Measurements from ENCODE around the gene ADGRV1. TPM values are rescaled to one million over a fixed set of nuclear protein-coding genes. Genes with fewer than 3 reads are reported as not detected.

The ADGRV1 gene
- total RNA-seq, 1 donor from 2014 or later = 18.2 TPM

GRCh38 chr5:91026466-91026865, 467.9 kb downstream of the ADGRV1 start:
- Mint-ChIP-seq H3K36me3 (ENCODE audit: unreplicated experiment) (no peaks in the 10 kb centered on the region), H3K4me1 (ENCODE audit: low read depth, unreplicated experiment) (peaks cover 5% of the 10 kb centered on the region), H3K4me3 (ENCODE audit: unreplicated experiment) (no peak overlapping the region), H3K9me3 (ENCODE audit: unreplicated experiment) (no peaks in the 10 kb centered on the region), H3K27ac (ENCODE audit: unreplicated experiment) (no peak overlapping the region), H3K27me3 (ENCODE audit: unreplicated experiment) (no peaks in the 10 kb centered on the region)
- DNase-seq = no peak
- TF ChIP-seq CTCF (IDR thresholded peaks at IDR 0.05; ENCODE audit: partially characterized antibody, unreplicated experiment) = no peak

- no peaks in the 10 kb centered on the region for H3K9me3 Mint-ChIP-seq (ENCODE audit: unreplicated experiment)
- H3K36me3 Mint-ChIP-seq (ENCODE audit: unreplicated experiment) = no peaks in the 10 kb centered on the region
- TF ChIP-seq CTCF (IDR thresholded peaks at IDR 0.05; ENCODE audit: partially characterized antibody, unreplicated experiment) = no peak
- no peak overlapping the region for H3K27ac Mint-ChIP-seq (ENCODE audit: unreplicated experiment)
- DNase-seq = no peak
- H3K4me1 Mint-ChIP-seq (ENCODE audit: low read depth, unreplicated experiment) = peaks cover 5% of the 10 kb centered on the region
- no peaks in the 10 kb centered on the region for H3K27me3 Mint-ChIP-seq (ENCODE audit: unreplicated experiment)
- H3K4me3 Mint-ChIP-seq (ENCODE audit: unreplicated experiment) = no peak overlapping the region
These were observed 469.0 kb downstream of the ADGRV1 start for GRCh38 chr5:91027405-91028139.

GRCh38 chr5:91028499-91028956, 469.9 kb downstream of the ADGRV1 start:
- no peak overlapping the region for H3K4me3 Mint-ChIP-seq (ENCODE audit: unreplicated experiment)
- H3K36me3 Mint-ChIP-seq (ENCODE audit: unreplicated experiment) = no peaks in the 10 kb centered on the region
- no peak for TF ChIP-seq CTCF (IDR thresholded peaks at IDR 0.05; ENCODE audit: partially characterized antibody, unreplicated experiment)
- H3K9me3 Mint-ChIP-seq (ENCODE audit: unreplicated experiment) = no peaks in the 10 kb centered on the region
- H3K27ac Mint-ChIP-seq (ENCODE audit: unreplicated experiment) = no peak overlapping the region
- DNase-seq = no peak
- H3K4me1 Mint-ChIP-seq (ENCODE audit: low read depth, unreplicated experiment) = peaks cover 5% of the 10 kb centered on the region
- H3K27me3 Mint-ChIP-seq (ENCODE audit: unreplicated experiment) = no peaks in the 10 kb centered on the region

GRCh38 chr5:91030521-91031401, 472.2 kb downstream of the ADGRV1 start:
- Mint-ChIP-seq H3K9me3 (ENCODE audit: unreplicated experiment) (peaks cover 2% of the 10 kb centered on the region), H3K27ac (ENCODE audit: unreplicated experiment) (no peak overlapping the region), H3K36me3 (ENCODE audit: unreplicated experiment) (no peaks in the 10 kb centered on the region), H3K4me1 (ENCODE audit: low read depth, unreplicated experiment) (no peaks in the 10 kb centered on the region), H3K27me3 (ENCODE audit: unreplicated experiment) (no peaks in the 10 kb centered on the region), H3K4me3 (ENCODE audit: unreplicated experiment) (no peak overlapping the region)
- no peak for TF ChIP-seq CTCF (IDR thresholded peaks at IDR 0.05; ENCODE audit: partially characterized antibody, unreplicated experiment)
- no peak for DNase-seq

GRCh38 chr5:91031402-91031752, 472.8 kb downstream of the ADGRV1 start:
- no peaks in the 10 kb centered on the region for H3K4me1 Mint-ChIP-seq (ENCODE audit: low read depth, unreplicated experiment)
- no peaks in the 10 kb centered on the region for H3K36me3 Mint-ChIP-seq (ENCODE audit: unreplicated experiment)
- no peak for TF ChIP-seq CTCF (IDR thresholded peaks at IDR 0.05; ENCODE audit: partially characterized antibody, unreplicated experiment)
- peaks cover 2% of the 10 kb centered on the region for H3K9me3 Mint-ChIP-seq (ENCODE audit: unreplicated experiment)
- H3K4me3 Mint-ChIP-seq (ENCODE audit: unreplicated experiment) = no peak overlapping the region
- H3K27ac Mint-ChIP-seq (ENCODE audit: unreplicated experiment) = no peak overlapping the region
- H3K27me3 Mint-ChIP-seq (ENCODE audit: unreplicated experiment) = no peaks in the 10 kb centered on the region
- DNase-seq = no peak

Measured in glutamatergic neuron (in vitro differentiated cells).